Activated CD4-positive, alpha-beta T cell treated with anti-CD3 and anti-CD28 coated beads for 48 hours (primary cell): ENCODE data around the gene STX4.

ENCODE experiments used
- DNase-seq: peaks from one replicate; pipeline ENCODE4 v3.0.0-alpha.2; 2020

The STX4 gene

GRCh38 chr16:31032736-31033708, at the start of gene STX4:
STX4 (plus strand) TSS chr16:31033558; CDS start chr16:31033806, 248 bp downstream.
- DNase-seq = peak; percentile 97

GRCh38 chr16:30983898-30984610, 49.3 kb upstream of the STX4 start:
- no peak for DNase-seq

GRCh38 chr16:30984669-30985400, 48.5 kb upstream of the STX4 start, which contains the start of gene HSD3B7:
HSD3B7 (plus strand) TSS chr16:30985207; CDS start chr16:30985659, 452 bp downstream.
- peak; percentile 90 for DNase-seq

- DNase-seq = no peak
Observed at GRCh38 chr16:30985401-30986128, 47.8 kb upstream of the STX4 start.

- no peak for DNase-seq
Observed at GRCh38 chr16:30986129-30986991, 47.0 kb upstream of the STX4 start.

GRCh38 chr16:30987581-30988190, 45.7 kb upstream of the STX4 start:
- DNase-seq = no peak

GRCh38 chr16:30989469-30990047, 43.8 kb upstream of the STX4 start:
- no peak for DNase-seq

- DNase-seq = no peak
Observed at GRCh38 chr16:30990105-30990504, 43.3 kb upstream of the STX4 start.

- no peak for DNase-seq
Observed at GRCh38 chr16:30991052-30991451, 42.3 kb upstream of the STX4 start.

GRCh38 chr16:30992276-30992780, 41.0 kb upstream of the STX4 start:
- no peak for DNase-seq

GRCh38 chr16:30992931-30993816, 40.2 kb upstream of the STX4 start:
- DNase-seq = no peak

- no peak for DNase-seq
Observed at GRCh38 chr16:30995927-30996323, 37.4 kb upstream of the STX4 start.

GRCh38 chr16:30996324-30996984, 36.9 kb upstream of the STX4 start:
- no peak for DNase-seq

- peak; percentile 86 for DNase-seq
Observed at GRCh38 chr16:30996985-30997724, 36.2 kb upstream of the STX4 start.

GRCh38 chr16:30997725-30998711, 35.3 kb upstream of the STX4 start:
- DNase-seq = no peak
